SW 1271 (cell line): ENCODE data around the gene LILRB4.
"Not testable (repeated sequence)": the region's sequence is repeated elsewhere in the genome, so short reads cannot be mapped to it uniquely, and the experiment has no call there.

Source experiments
- DNase-seq, 2 experiments: peaks; one replicate each; lab custom pipeline; 2025; lab: John Stamatoyannopoulos, UW

LILRB4 gene

DNA sequence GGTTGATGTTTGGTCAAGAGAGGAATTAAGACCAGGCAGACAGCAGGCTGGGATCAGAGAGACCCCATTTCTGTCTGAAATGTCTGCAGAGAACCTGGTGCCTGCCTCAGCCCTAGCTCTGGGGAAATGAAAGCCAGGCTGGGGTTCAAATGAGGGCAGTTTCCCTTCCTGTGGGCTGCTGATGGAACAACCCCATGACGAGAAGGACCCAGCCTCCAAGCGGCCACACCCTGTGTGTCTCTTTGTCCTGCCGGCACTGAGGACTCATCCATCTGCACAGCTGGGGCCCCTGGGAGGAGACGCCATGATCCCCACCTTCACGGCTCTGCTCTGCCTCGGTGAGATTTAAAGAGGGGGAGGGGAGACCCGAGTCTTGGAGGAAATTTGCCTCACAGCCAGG lies at the start of gene LILRB4:
Gene LILRB4, plus strand, starts transcription at position 256 of the 400 bp plus-strand sequence. Its CDS starts 49 bp downstream, at position 305.
- no peak for DNase-seq

DNA sequence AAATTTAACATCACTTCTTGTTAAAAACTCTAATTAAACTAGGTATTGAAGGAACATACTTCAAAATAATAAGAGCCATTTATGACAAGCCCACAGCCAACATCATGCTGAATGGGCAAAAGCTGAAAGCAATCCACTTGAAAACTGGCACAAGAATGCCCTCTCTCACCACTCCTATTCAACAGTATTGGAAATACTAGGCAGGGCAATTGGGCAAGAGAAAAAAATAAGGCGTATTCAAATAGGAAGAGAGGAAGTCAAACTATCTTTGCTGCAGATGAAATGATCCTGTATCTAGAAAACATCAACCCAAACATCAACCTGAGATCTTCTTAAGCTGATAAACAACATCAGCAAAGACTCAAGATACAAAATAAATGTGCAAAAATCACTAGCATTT lies 48.1 kb upstream of the LILRB4 start:
- no peak for DNase-seq

DNA sequence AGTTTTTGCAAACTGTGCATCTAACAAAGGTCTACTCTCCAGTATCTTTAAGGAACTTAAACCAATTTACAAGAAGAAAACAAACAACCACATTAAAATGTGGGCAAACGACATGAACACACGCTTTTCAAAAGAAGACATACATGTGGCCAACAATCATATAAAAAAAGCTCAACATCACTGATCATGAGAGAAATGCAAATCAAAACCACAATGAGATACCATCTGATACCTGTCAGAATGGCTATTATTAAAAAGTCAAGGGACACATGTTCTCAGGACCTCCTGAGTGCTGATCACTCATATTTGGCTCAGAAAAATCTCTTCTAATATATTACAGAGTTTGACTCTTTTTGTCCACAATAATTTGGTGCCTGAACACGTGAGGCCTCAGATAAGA lies 46.7 kb upstream of the LILRB4 start:
- DNase-seq, result no peak

DNA sequence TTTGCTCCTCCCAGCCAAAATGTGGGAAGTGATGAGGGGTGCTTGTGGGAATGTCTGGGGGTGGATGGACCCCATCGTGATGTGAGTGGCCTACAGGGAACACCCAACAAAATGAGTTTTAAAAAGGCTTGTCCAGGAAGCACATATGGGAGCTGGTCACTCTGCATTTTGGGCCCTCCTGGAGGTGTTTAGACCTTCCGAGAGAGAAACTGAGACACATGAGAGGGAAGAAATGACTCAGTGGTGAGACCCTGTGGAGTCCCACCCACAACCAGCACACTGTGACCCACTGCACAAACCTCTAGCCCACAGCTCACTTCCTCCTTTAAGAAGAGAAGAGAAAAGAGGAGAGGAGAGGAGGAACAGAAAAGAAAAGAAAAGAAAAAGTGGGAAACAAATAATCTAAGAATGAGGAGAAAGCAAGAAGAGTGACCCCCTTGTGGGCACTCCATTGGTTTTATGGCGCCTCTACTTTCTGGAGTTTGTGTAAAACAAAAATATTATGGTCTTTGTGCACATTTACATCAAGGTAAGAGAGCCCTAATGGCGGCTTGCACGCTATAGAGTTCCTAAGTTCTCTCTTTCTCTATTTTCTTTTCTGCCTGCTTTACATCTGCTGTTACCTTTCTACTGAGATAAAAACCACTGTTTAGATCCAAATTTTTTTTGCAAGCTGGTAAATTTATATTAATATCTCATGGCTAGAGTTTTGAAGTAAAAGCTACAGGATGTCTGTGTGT lies 45.8 kb upstream of the LILRB4 start:
- no peak for DNase-seq

DNA sequence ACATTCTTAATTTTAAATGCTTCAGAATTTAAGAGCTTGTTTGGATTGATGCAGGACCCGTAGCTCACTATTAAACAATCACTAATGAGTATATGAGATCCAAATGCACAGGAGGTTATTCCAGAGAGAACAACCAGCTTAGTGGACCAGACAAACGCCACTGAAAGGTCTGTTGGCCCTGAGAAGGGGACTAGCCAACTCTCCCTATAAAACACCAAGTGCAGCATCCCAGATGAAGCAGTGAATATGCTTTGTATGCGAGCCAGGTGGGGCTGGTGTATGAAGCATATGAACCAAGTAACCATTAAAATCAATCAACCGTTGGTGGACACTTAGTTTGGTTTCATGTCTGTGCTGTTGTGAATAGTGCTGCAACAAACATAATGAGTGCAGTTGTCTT lies 42.3 kb upstream of the LILRB4 start:
- no peak for DNase-seq

DNA sequence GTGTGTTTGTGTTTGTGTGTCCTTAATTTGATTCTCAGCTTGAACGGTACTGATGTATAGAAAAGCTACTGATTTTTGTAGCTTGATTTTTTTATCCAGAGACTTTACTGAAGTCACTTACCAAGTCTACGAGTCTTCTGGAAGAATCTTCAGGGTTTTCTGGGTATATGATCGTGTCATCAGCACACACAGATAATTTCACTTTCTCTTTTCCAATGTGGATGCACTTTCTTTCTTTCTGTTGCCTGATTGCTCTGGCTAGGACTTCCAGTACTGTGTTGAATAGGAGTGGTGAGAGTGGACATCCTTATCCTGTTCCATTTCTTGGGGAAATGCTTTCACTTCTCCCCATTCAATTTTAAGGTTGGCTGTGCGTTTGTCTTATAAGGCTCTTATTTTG lies 40.4 kb upstream of the LILRB4 start:
- no peak for DNase-seq

DNA sequence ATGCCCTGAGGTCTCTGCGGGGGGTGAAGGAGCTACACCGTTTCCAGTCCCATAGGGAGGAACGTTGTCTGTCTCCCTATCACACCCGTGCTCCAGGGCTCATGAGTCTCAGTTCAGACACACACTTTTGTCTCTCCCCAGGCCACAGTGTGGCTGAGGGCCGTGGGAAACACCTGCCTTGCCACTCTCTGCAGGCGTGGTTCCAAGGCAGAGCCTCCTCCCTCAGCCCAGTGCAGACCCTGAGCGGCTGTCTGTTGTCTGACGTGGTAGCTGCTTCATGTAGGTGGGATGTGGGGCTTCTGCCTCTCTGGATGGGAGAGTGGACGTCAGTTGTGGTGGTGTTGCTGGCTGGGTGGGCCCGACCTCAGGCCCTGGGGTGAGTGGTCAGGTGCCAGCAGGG lies 38.6 kb upstream of the LILRB4 start:
- DNase-seq, result not testable (repeated sequence)

DNA sequence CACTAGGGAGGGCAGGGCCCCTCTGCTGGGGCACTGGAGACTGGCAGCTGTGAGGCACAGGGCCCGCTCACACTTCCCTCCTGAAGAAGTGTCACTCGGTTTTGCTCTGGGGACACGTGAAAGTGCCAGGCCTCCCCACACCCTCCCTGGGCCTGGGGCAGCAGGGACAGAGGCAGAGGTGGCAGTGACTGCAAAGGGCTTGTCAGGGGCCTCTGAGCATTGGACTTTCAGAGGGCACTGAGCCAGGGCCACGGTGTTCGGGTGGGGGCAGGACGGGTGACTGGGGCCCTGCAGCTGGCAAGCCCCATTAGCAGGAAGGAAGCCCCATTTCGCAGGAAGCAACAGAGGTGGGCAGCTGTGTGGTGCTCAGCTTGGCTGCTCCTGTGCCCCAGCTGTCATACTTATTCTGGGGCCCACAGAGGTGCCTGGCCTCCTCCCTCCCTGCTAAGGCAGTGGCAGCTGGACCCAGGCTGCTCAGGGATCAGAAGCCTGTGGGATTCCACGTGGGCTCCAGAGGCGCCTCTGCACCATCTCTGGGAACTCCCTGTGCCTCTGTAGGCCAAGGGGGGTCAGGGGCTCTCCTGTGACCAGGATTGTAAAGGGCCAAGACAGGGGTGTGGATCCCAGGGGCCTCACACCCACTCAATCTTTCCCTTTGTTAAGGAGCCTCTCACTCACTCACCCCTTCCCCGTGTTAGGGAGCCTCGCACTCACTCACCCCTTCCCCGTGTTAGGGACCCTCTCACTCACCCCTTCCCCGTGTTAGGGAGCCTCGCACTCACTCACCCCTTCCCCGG lies 37.7 kb upstream of the LILRB4 start:
- not testable (repeated sequence) for DNase-seq

DNA sequence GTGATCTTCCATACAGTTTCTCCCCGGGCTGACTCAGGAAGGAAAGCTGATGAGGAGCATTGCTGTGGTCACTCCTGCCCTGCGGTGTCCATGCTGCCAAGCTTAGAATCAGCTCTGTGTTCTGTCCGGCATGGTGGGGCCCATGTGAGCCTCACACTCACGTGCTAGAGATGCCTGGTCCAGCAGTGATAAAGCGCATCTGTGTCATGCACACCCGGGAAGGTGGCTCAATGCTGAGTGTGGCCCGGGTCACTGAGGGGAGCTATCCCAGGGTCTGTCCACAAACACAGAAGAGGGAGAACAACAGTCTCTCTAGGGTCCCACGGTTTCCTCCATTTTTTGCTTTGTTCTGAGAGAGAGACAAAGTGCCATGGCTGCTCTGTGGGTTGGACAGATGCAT lies 36.0 kb upstream of the LILRB4 start:
- DNase-seq, result no peak

DNA sequence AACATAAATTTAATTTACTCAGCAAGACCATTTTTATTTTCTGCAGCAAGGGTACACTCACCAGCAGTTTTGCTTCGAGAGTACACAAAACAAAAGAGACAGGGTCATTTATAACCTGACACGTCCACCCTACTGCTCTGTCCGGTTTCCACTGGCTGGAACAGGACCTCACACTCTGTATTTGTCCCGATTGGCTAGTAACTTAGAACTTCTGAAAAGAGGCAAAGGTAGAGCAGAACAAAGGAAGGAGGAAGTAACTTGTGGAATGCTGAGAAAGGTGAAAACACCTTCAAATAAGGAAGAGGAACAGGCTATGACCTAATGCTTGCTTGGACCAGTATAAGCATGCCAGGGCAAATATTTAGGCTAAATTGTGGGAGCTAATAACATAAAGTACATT lies 34.9 kb upstream of the LILRB4 start:
- DNase-seq, result not testable (repeated sequence)

DNA sequence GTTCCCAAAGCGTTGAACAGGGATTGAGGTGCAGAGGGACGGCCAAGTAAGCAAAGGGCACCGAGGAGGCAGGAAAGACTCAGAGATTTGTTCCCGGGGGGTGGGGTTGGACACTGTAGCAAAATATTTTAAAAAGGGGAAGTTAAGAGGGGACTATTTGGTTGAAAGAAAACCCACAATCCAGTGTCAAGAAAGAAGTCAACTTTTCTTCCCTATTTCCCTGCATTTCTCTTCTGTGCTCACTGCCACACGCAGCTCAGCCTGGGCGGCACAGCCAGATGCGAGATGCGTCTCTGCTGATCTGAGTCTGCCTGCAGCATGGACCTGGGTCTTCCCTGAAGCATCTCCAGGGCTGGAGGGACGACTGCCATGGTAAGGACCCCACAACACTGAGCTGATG lies 32.5 kb upstream of the LILRB4 start, which contains the start of gene LILRB1:
Gene LILRB1, plus strand, starts transcription at position 223 of the 400 bp plus-strand sequence. CDS start 590 bp downstream, outside the sequence.
- not testable (repeated sequence) for DNase-seq

DNA sequence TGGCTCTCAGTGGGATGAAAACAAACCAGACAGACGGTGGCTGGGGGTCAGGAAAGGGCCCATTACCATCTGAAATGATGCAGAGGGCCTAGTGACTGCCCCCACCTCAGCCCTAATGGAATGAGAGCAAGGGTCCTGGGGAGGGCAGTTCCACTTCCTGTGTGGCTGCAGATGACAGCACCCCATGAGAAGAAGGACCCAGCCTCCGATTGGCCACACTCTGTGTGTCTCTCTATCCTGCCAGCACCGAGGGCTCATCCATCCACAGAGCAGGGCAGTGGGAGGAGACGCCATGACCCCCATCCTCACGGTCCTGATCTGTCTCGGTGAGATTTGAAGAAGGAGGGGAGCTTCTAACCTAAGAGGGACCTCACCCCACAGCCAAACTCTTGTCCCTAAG lies 32.0 kb upstream of the LILRB4 start:
- no peak for DNase-seq

DNA sequence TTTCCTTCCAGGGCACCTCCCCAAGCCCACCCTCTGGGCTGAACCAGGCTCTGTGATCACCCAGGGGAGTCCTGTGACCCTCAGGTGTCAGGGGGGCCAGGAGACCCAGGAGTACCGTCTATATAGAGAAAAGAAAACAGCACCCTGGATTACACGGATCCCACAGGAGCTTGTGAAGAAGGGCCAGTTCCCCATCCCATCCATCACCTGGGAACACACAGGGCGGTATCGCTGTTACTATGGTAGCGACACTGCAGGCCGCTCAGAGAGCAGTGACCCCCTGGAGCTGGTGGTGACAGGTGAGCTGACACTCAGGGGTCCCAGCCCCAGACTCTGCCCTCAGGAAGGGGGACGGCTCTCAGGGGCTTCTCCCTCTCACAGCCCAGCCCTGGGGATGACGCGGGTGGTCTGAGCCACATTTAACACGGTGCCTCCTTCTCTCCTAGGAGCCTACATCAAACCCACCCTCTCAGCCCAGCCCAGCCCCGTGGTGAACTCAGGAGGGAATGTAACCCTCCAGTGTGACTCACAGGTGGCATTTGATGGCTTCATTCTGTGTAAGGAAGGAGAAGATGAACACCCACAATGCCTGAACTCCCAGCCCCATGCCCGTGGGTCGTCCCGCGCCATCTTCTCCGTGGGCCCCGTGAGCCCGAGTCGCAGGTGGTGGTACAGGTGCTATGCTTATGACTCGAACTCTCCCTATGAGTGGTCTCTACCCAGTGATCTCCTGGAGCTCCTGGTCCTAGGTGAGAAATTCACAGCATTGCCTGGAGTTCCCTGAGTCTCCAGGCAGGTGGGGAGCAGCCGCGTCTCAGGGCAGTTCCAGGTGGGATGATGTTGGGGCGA lies 31.1 kb upstream of the LILRB4 start:
- not testable (repeated sequence) for DNase-seq

DNA sequence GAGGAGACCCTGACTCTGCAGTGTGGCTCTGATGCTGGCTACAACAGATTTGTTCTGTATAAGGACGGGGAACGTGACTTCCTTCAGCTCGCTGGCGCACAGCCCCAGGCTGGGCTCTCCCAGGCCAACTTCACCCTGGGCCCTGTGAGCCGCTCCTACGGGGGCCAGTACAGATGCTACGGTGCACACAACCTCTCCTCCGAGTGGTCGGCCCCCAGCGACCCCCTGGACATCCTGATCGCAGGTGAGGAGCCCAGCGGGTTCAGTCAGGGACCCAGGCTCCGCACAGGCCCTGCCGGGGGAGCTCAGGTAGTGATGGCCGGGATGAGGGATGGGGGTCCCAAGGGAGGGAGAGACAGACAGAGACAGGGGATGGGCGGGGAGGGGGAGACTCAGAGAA lies 30.3 kb upstream of the LILRB4 start:
- not testable (repeated sequence) for DNase-seq

DNA sequence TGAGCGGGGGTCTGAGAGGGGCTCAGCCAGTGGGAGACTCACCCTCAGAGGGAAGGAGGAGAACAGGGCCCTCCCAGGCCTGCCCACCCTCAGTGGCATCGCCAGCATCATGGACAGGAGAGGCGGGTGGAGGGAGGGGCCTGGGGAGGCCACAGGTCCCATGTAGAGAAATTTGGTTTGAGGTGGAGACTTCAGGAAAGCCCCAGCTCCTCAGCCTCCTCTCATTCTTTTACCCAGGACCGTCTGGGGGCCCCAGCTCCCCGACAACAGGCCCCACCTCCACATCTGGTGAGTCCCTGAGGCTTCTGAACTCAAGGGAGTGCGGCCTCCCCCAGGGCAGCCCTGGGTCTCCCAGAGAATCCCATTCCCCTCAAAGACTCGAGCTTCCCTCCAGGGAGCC lies 29.4 kb upstream of the LILRB4 start:
- DNase-seq, result no peak

DNA sequence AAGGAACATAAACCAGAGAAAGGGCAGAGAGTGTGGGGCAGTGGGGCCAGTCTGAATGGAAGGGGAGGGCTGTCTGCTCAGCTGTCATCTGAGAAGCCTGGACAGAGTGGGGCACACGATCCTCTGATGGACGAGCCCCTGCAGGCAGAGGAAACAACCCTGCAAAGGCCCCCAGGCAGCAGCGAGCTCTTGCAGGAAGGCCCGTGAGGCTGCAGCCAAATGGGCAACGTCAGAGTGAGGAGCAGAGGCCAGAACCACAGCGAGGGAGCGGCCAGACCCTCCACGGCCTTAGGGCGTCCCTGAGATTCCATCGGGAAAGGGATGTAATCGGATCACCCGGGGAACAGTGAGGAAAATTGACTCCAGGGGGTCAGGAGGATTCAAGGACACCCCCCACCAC lies 26.7 kb upstream of the LILRB4 start:
- not testable (repeated sequence) for DNase-seq

DNA sequence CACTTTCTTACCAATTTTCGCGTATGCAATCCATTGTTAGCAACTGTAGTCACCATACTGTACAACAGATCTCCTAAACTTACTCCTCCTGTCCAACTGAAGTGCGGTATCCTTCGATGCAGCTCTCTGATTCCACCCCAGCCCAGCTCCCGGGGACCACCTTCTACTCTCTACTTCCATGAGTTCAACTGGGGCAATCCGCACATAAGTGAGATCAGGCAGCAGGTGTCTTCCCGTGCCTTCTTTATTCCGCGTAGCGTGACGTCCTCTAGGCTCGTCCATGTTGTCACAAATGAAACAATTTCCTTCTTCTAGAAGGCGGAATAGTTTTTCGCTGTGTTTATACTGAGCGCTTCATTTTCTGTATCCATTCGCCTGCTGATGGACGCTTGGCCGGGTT lies 24.1 kb upstream of the LILRB4 start:
- no peak for DNase-seq

DNA sequence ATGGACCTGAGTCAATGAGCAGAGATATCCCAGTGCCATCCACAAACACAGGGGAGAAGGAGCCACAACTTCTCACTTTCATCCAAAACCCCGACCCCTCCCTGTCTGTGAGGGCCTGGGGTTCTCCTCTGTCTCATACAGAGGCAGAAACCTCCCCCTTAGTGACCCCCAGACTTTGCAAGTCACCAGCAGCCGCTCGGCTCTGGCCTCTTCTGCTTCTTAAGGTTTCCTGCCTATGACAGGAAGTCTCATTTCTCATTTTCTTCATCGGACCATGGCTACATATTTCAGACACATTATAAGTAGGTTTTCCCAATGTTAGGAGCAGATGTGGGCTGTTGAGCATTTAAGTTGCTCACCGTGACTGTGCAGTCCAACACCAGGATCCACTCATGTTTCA lies 19.8 kb upstream of the LILRB4 start:
- DNase-seq, result not testable (repeated sequence)

DNA sequence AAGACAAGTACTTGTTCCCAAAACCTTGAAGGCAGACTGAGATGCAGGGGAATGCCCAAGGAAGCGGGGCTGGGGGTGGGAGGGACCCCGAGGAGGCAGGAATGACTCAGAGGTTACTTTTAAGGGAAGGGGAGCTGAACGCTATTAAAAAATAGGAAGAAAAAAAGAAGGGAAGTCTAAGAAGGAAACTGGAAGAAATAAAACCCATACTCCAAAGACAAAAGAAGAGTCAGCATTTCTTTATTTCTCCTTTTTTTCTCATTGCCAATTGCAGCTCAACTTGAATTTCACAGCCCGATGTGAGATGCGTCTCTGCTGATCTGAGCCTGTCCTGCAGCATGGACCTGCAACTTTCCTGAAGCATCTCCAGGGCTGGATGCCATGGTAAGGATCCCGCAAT lies 19.2 kb upstream of the LILRB4 start:
- DNase-seq, result not testable (repeated sequence)

DNA sequence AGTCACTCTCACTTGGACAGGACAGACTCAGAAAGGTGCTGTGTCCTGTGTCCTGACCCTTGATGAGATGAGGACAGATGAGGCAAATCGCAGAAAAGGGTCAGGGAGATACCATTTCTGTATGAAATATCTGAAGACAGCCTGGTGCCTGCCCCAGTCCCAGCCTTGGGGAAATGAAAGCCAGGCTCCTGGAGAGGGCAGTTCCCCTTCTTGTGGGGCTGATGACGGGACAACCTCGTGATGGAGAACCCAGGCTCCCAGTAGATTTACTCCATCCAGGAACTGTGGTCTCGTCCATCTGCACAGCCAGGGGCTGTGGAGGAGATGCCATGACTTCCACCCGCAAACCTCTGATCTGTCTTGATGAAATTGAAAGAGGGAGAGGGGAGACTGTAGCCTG lies 18.7 kb upstream of the LILRB4 start:
- no peak for DNase-seq

DNA sequence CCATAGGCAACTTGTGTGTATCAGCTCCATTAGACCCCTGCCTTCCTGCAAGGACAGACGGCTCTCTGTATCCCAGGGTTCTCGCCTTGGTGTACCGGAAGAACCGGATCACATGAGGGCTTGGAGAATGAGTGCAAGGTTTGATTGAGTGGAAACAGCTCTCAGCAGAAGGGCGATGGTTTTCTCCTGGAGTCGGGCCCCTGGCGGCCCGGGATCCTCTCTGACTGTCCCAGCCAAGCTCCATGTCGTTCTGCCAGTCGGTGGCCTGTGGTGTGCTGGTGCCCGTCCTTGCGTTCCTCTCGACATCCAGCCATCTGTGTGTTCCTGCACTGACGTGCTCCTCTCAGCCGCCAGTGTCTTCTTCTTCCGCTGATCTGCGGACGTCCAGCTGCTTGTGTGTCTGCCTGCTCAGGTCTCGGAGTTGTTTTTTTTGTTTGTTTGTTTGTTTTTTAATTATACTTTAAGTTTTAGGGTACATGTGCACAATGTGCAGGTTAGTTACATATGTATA lies 16.4 kb upstream of the LILRB4 start:
- no peak for DNase-seq

DNA sequence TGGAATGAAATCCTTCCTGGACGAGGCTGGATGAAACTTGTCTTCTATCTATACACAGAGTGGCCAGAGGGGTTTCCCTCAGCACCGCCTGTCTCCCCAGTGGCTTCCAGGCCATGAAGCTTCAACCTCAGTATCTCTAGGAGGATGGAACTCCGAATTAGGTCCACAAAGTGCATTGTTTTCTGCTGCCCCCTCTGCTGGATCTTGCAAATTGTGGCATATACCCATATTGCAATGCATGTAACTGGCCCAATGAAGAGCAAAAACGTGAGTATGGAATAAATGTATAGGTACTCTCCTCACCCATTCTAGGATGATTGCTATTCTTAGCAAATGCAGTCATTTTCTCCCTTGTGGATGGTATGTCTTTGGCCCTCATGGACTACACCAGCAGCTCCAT lies 14.7 kb upstream of the LILRB4 start:
- DNase-seq, result no peak
